ENCODE measurements around the gene ARVCF. TPM values are rescaled to one million over a fixed set of nuclear protein-coding genes. Genes with fewer than 3 reads are reported as not detected.

Gene ARVCF
- total and polyA plus RNA-seq, 9 of the 15 experiments (the other 6 are each of a cell fraction or from before 2014, with no cell fraction given), result 0.03 to 97.4 (median 15.6) TPM

GRCh38 chr22:19988965-19989724 is 27.5 kb downstream of the ARVCF start (continued):
- TF ChIP-seq BCLAF1 (IDR thresholded peaks at IDR 0.05; ENCODE audit: borderline replicate concordance in 1 of 2, control insufficient read depth in 1 of 2, low read depth in 2 of 2, low read length in 1 of 2) (no peak), ELF2 (CRISPR knock-in tag; IDR thresholded peaks at IDR 0.05) (peak; percentile 22; the same call in 1 of the 2 replicates), PTBP1 (IDR thresholded peaks at IDR 0.05; ENCODE audit: low read depth, low read length) (no peak), MTA1 (IDR thresholded peaks at IDR 0.05; ENCODE audit: borderline replicate concordance) (no peak; the same call in 1 of the 2 replicates), HNRNPL (IDR thresholded peaks at IDR 0.05; ENCODE audit: low read depth, low read length) (no peak), COPS2 (conservative IDR thresholded peaks at IDR 0.05) (no peak), MXI1 (IDR thresholded peaks at IDR 0.05; ENCODE audit: low read depth, low read length) (no peak), TEAD1 (CRISPR knock-in tag; IDR thresholded peaks at IDR 0.05) (0 out of 4 replicates have a peak, but pooled peaks of 1 of the 2 experiments have one; percentile 21)

All from K562 (cell line).